ENCODE measurements around the gene NXPE4. TPM values are rescaled to one million over a fixed set of nuclear protein-coding genes. Genes with fewer than 3 reads are reported as not detected.

The NXPE4 gene
- total RNA-seq, 1 experiment from 2014 or later, result not detected

DNA sequence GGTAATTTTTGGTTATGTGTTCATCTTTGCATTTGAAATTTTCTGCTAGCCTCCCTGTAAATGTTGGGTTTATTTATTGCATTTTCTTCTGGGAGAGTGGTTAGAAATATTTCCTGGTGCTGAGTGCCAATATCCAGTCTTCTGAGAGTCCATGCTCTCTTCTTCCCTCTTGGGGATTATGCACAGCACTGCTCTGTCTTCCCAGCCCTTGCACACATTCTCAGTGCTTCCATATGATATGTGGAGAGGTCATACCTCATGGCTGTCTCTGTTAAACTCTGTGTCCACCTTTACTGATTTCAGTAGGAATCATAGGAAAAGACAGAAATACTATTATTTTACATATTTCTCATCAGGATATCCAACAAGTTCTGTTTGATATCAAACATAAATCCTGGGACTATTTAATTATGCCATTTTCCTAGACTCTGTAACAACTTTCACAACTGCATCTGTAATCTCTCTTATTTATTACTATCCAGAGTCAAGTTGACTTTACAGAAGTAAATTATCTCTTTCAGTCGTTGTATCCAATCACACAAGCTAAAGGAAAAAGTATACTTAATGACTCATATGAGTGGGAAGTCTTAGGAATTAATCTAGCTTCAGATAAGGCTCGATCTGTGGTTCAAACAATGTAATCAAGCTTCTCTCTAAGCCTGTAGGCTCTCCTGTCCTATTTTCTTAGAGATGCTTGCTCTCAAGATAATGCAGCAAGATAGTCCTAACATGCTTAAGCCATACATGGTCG, 33.2 kb downstream of the NXPE4 start:
- H3K27ac ChIP-seq (ENCODE audit: insufficient read length, low read depth, low read length), result no peak overlapping the region
- H3K36me3 Mint-ChIP-seq (ENCODE audit: insufficient read depth in 1 of 3, low read depth in 3 of 3), result peaks cover 0 to 2% (median 0%) of the 10 kb centered on the region in 3 experiments; a peak in 1 of 7 replicates
- WGBS (ENCODE audit: extremely low coverage, insufficient read length, low lambda C conversion rate), result no CpG with 5 or more reads among the region's 3 CpGs

More for the DNA sequence above, 33.2 kb downstream of the NXPE4 start:
- H3K27ac Mint-ChIP-seq, result no peak overlapping the region
- no peak overlapping the region for H3T11ph ChIP-seq (ENCODE audit: low read length)
- H4K5ac ChIP-seq (ENCODE audit: insufficient read length, low read depth, low read length), result no peak overlapping the region
- H3K9ac ChIP-seq (ENCODE audit: extremely low read depth, insufficient read length, low read length), result no peak overlapping the region
- no peak overlapping the region for H2AFZ ChIP-seq (ENCODE audit: low read length)
- no peaks in the 10 kb centered on the region for H3K79me2 ChIP-seq (ENCODE audit: insufficient read depth, low read length)
- peaks cover 4% of the 10 kb centered on the region for H3K4me1 ChIP-seq (ENCODE audit: insufficient read depth, low read length)
- H3K23ac ChIP-seq (ENCODE audit: insufficient read length, low read depth, low read length), result no peak overlapping the region
- no peak overlapping the region for H3K14ac ChIP-seq (ENCODE audit: insufficient read depth, low read length)
- no peaks in the 10 kb centered on the region for H3K27me3 Mint-ChIP-seq (ENCODE audit: low read depth)
- no peak overlapping the region for H2BK120ac ChIP-seq (ENCODE audit: low read depth, low read length, poor library complexity, severe bottlenecking)
- no peaks in the 10 kb centered on the region for H3K79me1 ChIP-seq (ENCODE audit: insufficient read depth, low read depth, low read length, poor library complexity, severe bottlenecking)
- H3K9me3 Mint-ChIP-seq, result peaks cover 0 to 4% of the 10 kb centered on the region in 2 experiments; a peak in 1 of 5 replicates
- H4K91ac ChIP-seq (ENCODE audit: insufficient read length, low read depth, low read length), result no peak overlapping the region
- H3K56ac ChIP-seq (ENCODE audit: insufficient read length, low read depth, low read length), result no peak overlapping the region
- H2BK15ac ChIP-seq (ENCODE audit: low read depth, low read length), result no peak overlapping the region
- no peak overlapping the region for H3K4ac ChIP-seq (ENCODE audit: low read depth, low read length)
- H2AK5ac ChIP-seq (ENCODE audit: insufficient read length, low read length), result no peak overlapping the region
- H3K18ac ChIP-seq (ENCODE audit: insufficient read length, low read depth, low read length), result no peak overlapping the region
- no peak overlapping the region for H3K4me3 Mint-ChIP-seq
- no peak for DNase-seq
- H3K4me2 ChIP-seq (ENCODE audit: insufficient read depth, insufficient read length, low read length), result no peak overlapping the region
- peaks cover 28 to 29% of the 10 kb centered on the region in 2 experiments for H3K4me1 Mint-ChIP-seq
- H4K8ac ChIP-seq (replicated peaks; ENCODE audit: insufficient read length, low read depth, low read length), result no peak overlapping the region
- H3K23me2 ChIP-seq (ENCODE audit: insufficient read length, low read depth, low read length, poor library complexity, severe bottlenecking), result no peaks in the 10 kb centered on the region
- TF ChIP-seq, protein P1, sequence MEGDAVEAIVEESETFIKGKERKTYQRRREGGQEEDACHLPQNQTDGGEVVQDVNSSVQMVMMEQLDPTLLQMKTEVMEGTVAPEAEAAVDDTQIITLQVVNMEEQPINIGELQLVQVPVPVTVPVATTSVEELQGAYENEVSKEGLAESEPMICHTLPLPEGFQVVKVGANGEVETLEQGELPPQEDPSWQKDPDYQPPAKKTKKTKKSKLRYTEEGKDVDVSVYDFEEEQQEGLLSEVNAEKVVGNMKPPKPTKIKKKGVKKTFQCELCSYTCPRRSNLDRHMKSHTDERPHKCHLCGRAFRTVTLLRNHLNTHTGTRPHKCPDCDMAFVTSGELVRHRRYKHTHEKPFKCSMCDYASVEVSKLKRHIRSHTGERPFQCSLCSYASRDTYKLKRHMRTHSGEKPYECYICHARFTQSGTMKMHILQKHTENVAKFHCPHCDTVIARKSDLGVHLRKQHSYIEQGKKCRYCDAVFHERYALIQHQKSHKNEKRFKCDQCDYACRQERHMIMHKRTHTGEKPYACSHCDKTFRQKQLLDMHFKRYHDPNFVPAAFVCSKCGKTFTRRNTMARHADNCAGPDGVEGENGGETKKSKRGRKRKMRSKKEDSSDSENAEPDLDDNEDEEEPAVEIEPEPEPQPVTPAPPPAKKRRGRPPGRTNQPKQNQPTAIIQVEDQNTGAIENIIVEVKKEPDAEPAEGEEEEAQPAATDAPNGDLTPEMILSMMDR (conservative IDR thresholded peaks at IDR 0.05), result no peak
- no peaks in the 10 kb centered on the region for H4K20me1 ChIP-seq (ENCODE audit: control insufficient read depth, insufficient read depth, insufficient read length)
- H2BK12ac ChIP-seq (ENCODE audit: insufficient read length, low read depth, low read length), result no peak overlapping the region
- H3K27me3 ChIP-seq (ENCODE audit: insufficient read depth, low read length), result no peaks in the 10 kb centered on the region
- no peak overlapping the region for H2BK20ac ChIP-seq (ENCODE audit: low read depth, low read length, poor library complexity, severe bottlenecking)
- H3K9me3 ChIP-seq (ENCODE audit: control insufficient read depth, low read depth, low read length), result no peaks in the 10 kb centered on the region
- H2BK5ac ChIP-seq (ENCODE audit: insufficient read length, low read length), result no peak overlapping the region
